ENCODE data around the gene CTCFL. TPM values are rescaled to one million over a fixed set of nuclear protein-coding genes. Genes with fewer than 3 reads are reported as not detected.

CTCFL gene
- total and polyA plus RNA-seq, 2 donors (not counting 3 experiments of a cell fraction or from before 2014, with no cell fraction given): not detected

DNA sequence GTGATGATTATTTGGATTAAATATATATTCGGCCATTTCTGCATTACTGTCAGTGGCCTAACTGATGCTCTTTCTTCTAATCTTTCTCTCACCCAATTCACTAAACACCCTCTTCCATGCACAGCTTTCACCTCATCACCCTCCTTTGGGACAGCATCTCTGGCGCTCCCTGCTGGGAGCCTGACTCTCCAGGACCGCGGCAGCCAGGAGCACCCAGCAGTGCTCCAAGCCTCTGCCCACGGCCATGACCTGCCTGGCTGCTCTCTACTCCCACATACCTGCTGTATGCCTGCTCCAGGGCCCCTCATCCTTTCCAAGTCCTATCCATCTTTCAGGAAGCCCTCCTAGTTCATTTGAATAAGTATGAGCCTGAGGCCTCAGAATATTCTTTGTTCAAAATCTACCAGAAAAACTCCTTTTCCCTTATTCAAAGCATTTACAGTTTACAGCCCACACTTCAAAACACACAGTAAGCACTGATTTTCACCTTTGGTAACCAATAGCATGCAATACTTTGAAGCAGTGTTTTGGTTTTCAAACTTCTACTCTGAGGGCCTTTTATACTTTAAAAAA, 15.2 kb downstream of the CTCFL start:
- FAIRE-seq (no peak), DNase-seq (ENCODE audit: low read depth, low spot score) (no peak)
- dilution Hi-C loops (cut with MboI; ENCODE audit: extremely low pct_ligation_motif_present, low sequenced_read_pairs): no loop called here
- Histone ChIP-seq H3K4me2 (ENCODE audit: insufficient read depth, low read length) (no peak overlapping the region), H3K4me1 (ENCODE audit: control insufficient read depth, extremely low read depth, insufficient read depth, low read length) (no peaks in the 10 kb centered on the region), H3K27ac (ENCODE audit: insufficient read depth, low read depth, low read length) (no peak overlapping the region), H3K79me2 (ENCODE audit: control insufficient read depth, insufficient read depth, low read length) (no peaks in the 10 kb centered on the region), H3K9me3 (replicated peaks; ENCODE audit: control insufficient read depth, insufficient read depth, low read length) (no peaks in the 10 kb centered on the region), H4K20me1 (replicated peaks; ENCODE audit: control insufficient read depth, extremely low read depth, insufficient read depth, low read length) (no peaks in the 10 kb centered on the region), H3K9ac (replicated peaks; ENCODE audit: extremely low read depth, insufficient read depth, low read length) (no peak overlapping the region), H3K9me1 (replicated peaks; ENCODE audit: control insufficient read depth, extremely low read depth, insufficient read depth, low read length) (no peaks in the 10 kb centered on the region), H2AFZ (ENCODE audit: low read depth, low read length) (no peak overlapping the region), H3K36me3 (ENCODE audit: control insufficient read depth in 2 of 2, extremely low read depth in 1 of 2, insufficient read depth in 2 of 2, low read length in 2 of 2) (no peaks in the 10 kb centered on the region), H3K4me3 (replicated peaks in 1 of 3; ENCODE audit: insufficient read depth in 1 of 3, low read depth in 1 of 3, low read length in 3 of 3) (no peak overlapping the region), H3K27me3 (ENCODE audit: control insufficient read depth in 2 of 2, insufficient read depth in 2 of 2, low read length in 2 of 2) (peaks cover 2% of the 10 kb centered on the region in 2 experiments)
- CTCF ChIA-PET: interaction anchor here (0.5 to 2.1 kb wide), 10 partner anchors 8 to 1501 kb away, joined by 3 to 12 read pairs (median 4); no protein-coding TSS in a partner anchor
- POLR2A ChIA-PET: no interaction called here
- intact Hi-C loops (cut with micrococcal nuclease): no loop called here
- TF ChIP-seq CTCF (IDR thresholded peaks at IDR 0.05; ENCODE audit: extremely low read depth in 1 of 2, insufficient read depth in 1 of 2, low read depth in 1 of 2, low read length in 2 of 2) (peak; percentile 22 to 47), EZH2 (IDR thresholded peaks at IDR 0.05; ENCODE audit: borderline replicate concordance, low read depth, low read length, severe bottlenecking) (no peak)
- no TSS peak for BruUV-seq (replicated peaks)

DNA sequence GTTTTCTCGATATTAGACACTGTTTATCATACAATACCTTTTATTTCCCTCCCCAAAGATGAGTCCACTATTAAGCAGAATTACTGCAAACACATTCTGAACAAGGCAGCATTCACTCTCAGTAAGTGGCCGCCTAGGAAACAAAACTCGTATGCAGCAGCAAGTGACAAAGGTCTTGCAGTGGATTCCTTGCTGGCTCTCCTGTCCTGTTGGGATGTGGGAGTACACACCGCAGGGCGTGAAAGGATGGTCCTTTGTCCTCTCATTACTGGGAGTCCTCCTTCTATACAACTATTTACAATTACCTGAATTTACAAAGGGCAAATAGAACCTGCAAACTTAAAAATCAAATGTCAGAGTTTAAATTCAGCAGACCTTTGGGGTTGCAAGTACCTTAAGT, 16.1 kb downstream of the CTCFL start:
- H3K36me3 ChIP-seq (ENCODE audit: control insufficient read depth in 2 of 2, extremely low read depth in 1 of 2, insufficient read depth in 2 of 2, low read length in 2 of 2): no peaks in the 10 kb centered on the region
- no peaks in the 10 kb centered on the region for H3K9me3 ChIP-seq (replicated peaks; ENCODE audit: control insufficient read depth, insufficient read depth, low read length)
- intact Hi-C loops (cut with micrococcal nuclease) (no loop called here), dilution Hi-C loops (cut with MboI; ENCODE audit: extremely low pct_ligation_motif_present, low sequenced_read_pairs) (no loop called here)
- H3K27me3 ChIP-seq (ENCODE audit: control insufficient read depth in 2 of 2, insufficient read depth in 2 of 2, low read length in 2 of 2): peaks cover 2% of the 10 kb centered on the region in 2 experiments
- no peak overlapping the region for H3K4me2 ChIP-seq (ENCODE audit: insufficient read depth, low read length)
- H3K79me2 ChIP-seq (ENCODE audit: control insufficient read depth, insufficient read depth, low read length): no peaks in the 10 kb centered on the region
- H3K9ac ChIP-seq (replicated peaks; ENCODE audit: extremely low read depth, insufficient read depth, low read length): no peak overlapping the region
- FAIRE-seq (no peak), DNase-seq (ENCODE audit: low read depth, low spot score) (no peak)
- ChIA-PET POLR2A (no interaction called here), CTCF (interaction anchor here (1.3 to 1.4 kb wide), 3 partner anchors 7 to 128 kb away, joined by 3 to 12 read pairs (median 5); no protein-coding TSS in a partner anchor)
- H3K9me1 ChIP-seq (replicated peaks; ENCODE audit: control insufficient read depth, extremely low read depth, insufficient read depth, low read length): no peaks in the 10 kb centered on the region
- H2AFZ ChIP-seq (ENCODE audit: low read depth, low read length): no peak overlapping the region
- no peaks in the 10 kb centered on the region for H3K4me1 ChIP-seq (ENCODE audit: control insufficient read depth, extremely low read depth, insufficient read depth, low read length)
- no peaks in the 10 kb centered on the region for H4K20me1 ChIP-seq (replicated peaks; ENCODE audit: control insufficient read depth, extremely low read depth, insufficient read depth, low read length)
- no peak overlapping the region for H3K4me3 ChIP-seq (replicated peaks in 1 of 3; ENCODE audit: insufficient read depth in 1 of 3, low read depth in 1 of 3, low read length in 3 of 3)
- no peak overlapping the region for H3K27ac ChIP-seq (ENCODE audit: insufficient read depth, low read depth, low read length)
- BruUV-seq (replicated peaks): no TSS peak
- TF ChIP-seq GATA2 (IDR thresholded peaks at IDR 0.05; ENCODE audit: insufficient read depth, insufficient read length, low read depth, low read length): no peak
- no peak for TF ChIP-seq POLR2AphosphoS5 (IDR thresholded peaks at IDR 0.05; ENCODE audit: insufficient read depth, low read depth, low read length)
- no peak for TF ChIP-seq FOS (IDR thresholded peaks at IDR 0.05; ENCODE audit: borderline replicate concordance, insufficient read depth, low read length)
- TF ChIP-seq JUN (IDR thresholded peaks at IDR 0.05; ENCODE audit: borderline replicate concordance, insufficient read depth, insufficient read length, low read depth): no peak
- no peak for TF ChIP-seq CTCF (IDR thresholded peaks at IDR 0.05; ENCODE audit: extremely low read depth in 1 of 2, insufficient read depth in 1 of 2, low read depth in 1 of 2, low read length in 2 of 2)
- TF ChIP-seq EZH2 (IDR thresholded peaks at IDR 0.05; ENCODE audit: borderline replicate concordance, low read depth, low read length, severe bottlenecking): no peak
- TF ChIP-seq MAX (IDR thresholded peaks at IDR 0.05; ENCODE audit: insufficient read depth, insufficient read length): no peak
- TF ChIP-seq MYC (IDR thresholded peaks at IDR 0.05; ENCODE audit: low read depth, low read length): no peak

Data from endothelial cell of umbilical vein (primary cell).